Activated T-helper 1 cell treated with anti-CD3 and anti-CD28 coated beads, Interleukin-12 subunit alpha, Interleukin-12 subunit beta, Interleukin-2, Interleukin-4 antibody, amounts not matched to agents 30 ng/mL and 10 ng/mL and 1 ng/mL, durations not matched to agents 14 hours and 24 hours and 36 hours (primary cell): Measurements from ENCODE around the gene APOBEC3G. TPM values are rescaled to one million over a fixed set of nuclear protein-coding genes. Genes with fewer than 3 reads are reported as not detected.
"Not testable (repeated sequence)": the region's sequence is repeated elsewhere in the genome, so short reads cannot be mapped to it uniquely, and the experiment has no call there.

Experiments
- DNase-seq: peaks from one replicate; pipeline ENCODE4 v3.0.0; 2021; ENCODE audit warnings: low spot score
- H3K27ac Mint-ChIP-seq: one replicate; pipeline ENCODE4 v1.8.0; 2021; ENCODE audit warnings: mild to moderate bottlenecking, mixed read lengths
- H3K27me3 Mint-ChIP-seq: one replicate; pipeline ENCODE4 v1.8.0; 2022; ENCODE audit warnings: mild to moderate bottlenecking, moderate library complexity, mixed read lengths; ENCODE audit not compliant: insufficient read depth
- H3K36me3 Mint-ChIP-seq: one replicate; pipeline ENCODE4 v1.8.0; 2021; ENCODE audit warnings: low read depth, mixed read lengths
- H3K4me1 Mint-ChIP-seq: one replicate; pipeline ENCODE4 v1.8.0; 2021; ENCODE audit warnings: low read depth, mixed read lengths
- H3K4me3 Mint-ChIP-seq: one replicate; pipeline ENCODE4 v1.8.0; 2021; ENCODE audit warnings: mild to moderate bottlenecking, moderate library complexity, mixed read lengths
- H3K9me3 Mint-ChIP-seq: one replicate; pipeline ENCODE4 v1.8.0; 2021; ENCODE audit warnings: mixed read lengths
- intact Hi-C: fragments of 100-400 bp; cut with micrococcal nuclease; formaldehyde crosslinking; loops from one replicate; pipeline ENCODE4 v1.15.1; 2024
- total RNA-seq: library from RNA; stranded (reverse); gene quantifications from 2 replicates; pipeline ENCODE4 v1.2.3, GENCODE V29; 2022

Gene APOBEC3G
- total RNA-seq, 1 donor from 2014 or later, result 53.7 TPM

GRCh38 chr22:39076155-39077025 lies 685 bp upstream of the APOBEC3G start:
- intact Hi-C loops, result loop anchor here (1.0 to 5.0 kb wide), 3 partner anchors 14 to 41 kb away; partner anchors contain the start of gene APOBEC3F
- H3K27ac Mint-ChIP-seq, result peak overlapping the region; percentile 74
- not testable (repeated sequence) for H3K9me3 Mint-ChIP-seq, DNase-seq, H3K27me3 Mint-ChIP-seq
- H3K4me3 Mint-ChIP-seq, result peak overlapping the region; percentile 78
- peaks cover 35% of the 10 kb centered on the region for H3K4me1 Mint-ChIP-seq
- peaks cover 19% of the 10 kb centered on the region for H3K36me3 Mint-ChIP-seq

- H3K27ac Mint-ChIP-seq, result peak overlapping the region; percentile 93
- not testable (repeated sequence) for H3K27me3 Mint-ChIP-seq, H3K9me3 Mint-ChIP-seq, DNase-seq
- intact Hi-C loops, result loop anchor here (1.0 to 5.0 kb wide), 3 partner anchors 12 to 39 kb away; partner anchors contain the start of gene APOBEC3F
- H3K36me3 Mint-ChIP-seq, result peaks cover 28% of the 10 kb centered on the region
- peak overlapping the region; percentile 93 for H3K4me3 Mint-ChIP-seq
- peaks cover 50% of the 10 kb centered on the region for H3K4me1 Mint-ChIP-seq
Measured at GRCh38 chr22:39077912-39078311, 837 bp downstream of the APOBEC3G start.

- no peak for DNase-seq
- intact Hi-C loops, result loop anchor here (5.0 kb wide), 1 partner anchor 36 kb away; the partner anchor contains the start of gene APOBEC3F
- Mint-ChIP-seq H3K27ac (peak overlapping the region; percentile 93), H3K27me3 (no peaks in the 10 kb centered on the region), H3K9me3 (no peaks in the 10 kb centered on the region), H3K36me3 (peaks cover 28% of the 10 kb centered on the region), H3K4me1 (peaks cover 53% of the 10 kb centered on the region), H3K4me3 (peak overlapping the region; percentile 93)
Measured at GRCh38 chr22:39078329-39078728, 1.3 kb downstream of the APOBEC3G start.

- not testable (repeated sequence) for DNase-seq, H3K27me3 Mint-ChIP-seq, H3K9me3 Mint-ChIP-seq
- Mint-ChIP-seq H3K27ac (peak overlapping the region; percentile 12), H3K4me1 (peaks cover 53% of the 10 kb centered on the region), H3K36me3 (peaks cover 28% of the 10 kb centered on the region), H3K4me3 (peak overlapping the region; percentile 93)
- intact Hi-C loops, result loop anchor here (5.0 kb wide), 1 partner anchor 37 kb away; the partner anchor contains the start of gene APOBEC3F
Measured at GRCh38 chr22:39079054-39079637, 2.1 kb downstream of the APOBEC3G start.

- peaks cover 30% of the 10 kb centered on the region for H3K36me3 Mint-ChIP-seq
- peaks cover 53% of the 10 kb centered on the region for H3K4me1 Mint-ChIP-seq
- H3K4me3 Mint-ChIP-seq, result peak overlapping the region; percentile 19
- H3K27me3 Mint-ChIP-seq, result no peaks in the 10 kb centered on the region
- intact Hi-C loops, result no loop called here
- DNase-seq, result no peak
- no peaks in the 10 kb centered on the region for H3K9me3 Mint-ChIP-seq
- peak overlapping the region; percentile 55 for H3K27ac Mint-ChIP-seq
Measured at GRCh38 chr22:39080052-39080762, 3.1 kb downstream of the APOBEC3G start.

GRCh38 chr22:39081016-39081415 lies 3.9 kb downstream of the APOBEC3G start:
- peaks cover 53% of the 10 kb centered on the region for H3K4me1 Mint-ChIP-seq
- H3K27ac Mint-ChIP-seq, result peak overlapping the region; percentile 72
- no peaks in the 10 kb centered on the region for H3K9me3 Mint-ChIP-seq
- H3K4me3 Mint-ChIP-seq, result peak overlapping the region; percentile 39
- H3K27me3 Mint-ChIP-seq, result no peaks in the 10 kb centered on the region
- no peak for DNase-seq
- H3K36me3 Mint-ChIP-seq, result peaks cover 33% of the 10 kb centered on the region
- intact Hi-C loops, result no loop called here

GRCh38 chr22:39081598-39081997 lies 4.5 kb downstream of the APOBEC3G start:
- H3K36me3 Mint-ChIP-seq, result peaks cover 38% of the 10 kb centered on the region
- intact Hi-C loops, result no loop called here
- H3K9me3 Mint-ChIP-seq, result no peaks in the 10 kb centered on the region
- H3K27me3 Mint-ChIP-seq, result no peaks in the 10 kb centered on the region
- H3K27ac Mint-ChIP-seq, result peak overlapping the region; percentile 72
- H3K4me3 Mint-ChIP-seq, result peak overlapping the region; percentile 45
- H3K4me1 Mint-ChIP-seq, result peaks cover 54% of the 10 kb centered on the region
- no peak for DNase-seq

- no peak for DNase-seq
- Mint-ChIP-seq H3K4me1 (peaks cover 57% of the 10 kb centered on the region), H3K27me3 (no peaks in the 10 kb centered on the region), H3K9me3 (no peaks in the 10 kb centered on the region), H3K36me3 (peaks cover 36% of the 10 kb centered on the region), H3K4me3 (no peak overlapping the region), H3K27ac (peak overlapping the region; percentile 48)
- intact Hi-C loops, result no loop called here
Measured at GRCh38 chr22:39083212-39084165, 6.4 kb downstream of the APOBEC3G start.

- no peaks in the 10 kb centered on the region for H3K9me3 Mint-ChIP-seq
- no peak overlapping the region for H3K27ac Mint-ChIP-seq
- no peak for DNase-seq
- H3K4me1 Mint-ChIP-seq, result peaks cover 64% of the 10 kb centered on the region
- intact Hi-C loops, result no loop called here
- H3K27me3 Mint-ChIP-seq, result no peaks in the 10 kb centered on the region
- no peak overlapping the region for H3K4me3 Mint-ChIP-seq
- peaks cover 36% of the 10 kb centered on the region for H3K36me3 Mint-ChIP-seq
Measured at GRCh38 chr22:39084666-39085065, 7.6 kb downstream of the APOBEC3G start.

- H3K4me3 Mint-ChIP-seq, result no peak overlapping the region
- no peaks in the 10 kb centered on the region for H3K9me3 Mint-ChIP-seq
- intact Hi-C loops, result no loop called here
- no peak for DNase-seq
- no peaks in the 10 kb centered on the region for H3K27me3 Mint-ChIP-seq
- H3K36me3 Mint-ChIP-seq, result peaks cover 17% of the 10 kb centered on the region
- H3K27ac Mint-ChIP-seq, result peak overlapping the region; percentile 84
- H3K4me1 Mint-ChIP-seq, result peaks cover 65% of the 10 kb centered on the region
Measured at GRCh38 chr22:39087098-39087497, 10.0 kb downstream of the APOBEC3G start.

- Mint-ChIP-seq H3K27ac (peak overlapping the region; percentile 80), H3K4me3 (peak overlapping the region; percentile 2), H3K36me3 (peaks cover 15% of the 10 kb centered on the region), H3K4me1 (peaks cover 65% of the 10 kb centered on the region), H3K27me3 (no peaks in the 10 kb centered on the region), H3K9me3 (no peaks in the 10 kb centered on the region)
- intact Hi-C loops, result no loop called here
- no peak for DNase-seq
Measured at GRCh38 chr22:39087881-39088684, 11.0 kb downstream of the APOBEC3G start.
